ENCODE measurements around the gene CYBB.

The CYBB gene

DNA sequence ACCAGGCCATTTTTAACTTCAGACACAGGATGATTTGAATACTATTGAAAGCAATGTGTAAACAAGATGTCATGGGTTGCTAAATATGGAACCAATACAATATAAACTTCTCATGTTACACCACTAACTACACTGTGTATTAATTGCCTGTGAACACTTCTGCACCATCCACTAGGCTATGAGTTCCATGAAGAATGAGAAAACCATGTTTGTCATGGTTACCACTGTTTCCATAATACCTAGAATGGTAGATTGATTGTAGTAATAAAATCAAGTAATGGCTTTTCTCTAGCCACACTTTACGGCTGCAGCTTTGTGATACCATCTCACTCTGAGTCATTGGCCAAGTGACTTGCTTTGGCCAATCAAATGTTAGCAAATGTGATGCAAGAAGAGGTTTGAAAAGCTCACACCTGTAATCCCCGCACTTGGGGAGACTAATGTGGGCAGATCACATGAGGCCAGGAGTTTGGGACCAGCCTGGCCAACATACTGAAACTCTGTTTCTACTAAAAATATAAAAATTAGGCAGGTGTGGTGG, 19.9 kb upstream of the CYBB start:
- H3K4me2 ChIP-seq (ENCODE audit: low read depth, low read length, poor library complexity, severe bottlenecking): no peak overlapping the region
- H3K4me3 ChIP-seq (ENCODE audit: insufficient read depth, low read length, poor library complexity, severe bottlenecking): no peak overlapping the region
- no peaks in the 10 kb centered on the region for H3K36me3 ChIP-seq (ENCODE audit: low read length)
- no peak overlapping the region for H3K27ac ChIP-seq (ENCODE audit: low read depth, low read length)
- 0 out of 2 replicates have a peak, but pooled peaks cover 2% of the 10 kb centered on the region for H3F3A ChIP-seq (ENCODE audit: insufficient read depth)
- H3K79me2 ChIP-seq (ENCODE audit: insufficient read depth, low read length): no peaks in the 10 kb centered on the region
- H3K9ac ChIP-seq (ENCODE audit: low read length): no peak overlapping the region
- no peak overlapping the region for H2AFZ ChIP-seq (ENCODE audit: low read depth, low read length, severe bottlenecking)
- no peak for TF ChIP-seq EZH2phosphoT487 (conservative IDR thresholded peaks at IDR 0.05; ENCODE audit: low read length)
- TF ChIP-seq, protein P1, sequence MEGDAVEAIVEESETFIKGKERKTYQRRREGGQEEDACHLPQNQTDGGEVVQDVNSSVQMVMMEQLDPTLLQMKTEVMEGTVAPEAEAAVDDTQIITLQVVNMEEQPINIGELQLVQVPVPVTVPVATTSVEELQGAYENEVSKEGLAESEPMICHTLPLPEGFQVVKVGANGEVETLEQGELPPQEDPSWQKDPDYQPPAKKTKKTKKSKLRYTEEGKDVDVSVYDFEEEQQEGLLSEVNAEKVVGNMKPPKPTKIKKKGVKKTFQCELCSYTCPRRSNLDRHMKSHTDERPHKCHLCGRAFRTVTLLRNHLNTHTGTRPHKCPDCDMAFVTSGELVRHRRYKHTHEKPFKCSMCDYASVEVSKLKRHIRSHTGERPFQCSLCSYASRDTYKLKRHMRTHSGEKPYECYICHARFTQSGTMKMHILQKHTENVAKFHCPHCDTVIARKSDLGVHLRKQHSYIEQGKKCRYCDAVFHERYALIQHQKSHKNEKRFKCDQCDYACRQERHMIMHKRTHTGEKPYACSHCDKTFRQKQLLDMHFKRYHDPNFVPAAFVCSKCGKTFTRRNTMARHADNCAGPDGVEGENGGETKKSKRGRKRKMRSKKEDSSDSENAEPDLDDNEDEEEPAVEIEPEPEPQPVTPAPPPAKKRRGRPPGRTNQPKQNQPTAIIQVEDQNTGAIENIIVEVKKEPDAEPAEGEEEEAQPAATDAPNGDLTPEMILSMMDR (IDR thresholded peaks at IDR 0.05; ENCODE audit: insufficient read depth, low read length, poor library complexity, severe bottlenecking): no peak
- no peaks in the 10 kb centered on the region for H3K9me2 ChIP-seq (replicated peaks; ENCODE audit: insufficient read depth, low read length)
- H4K20me1 ChIP-seq (ENCODE audit: low read depth, low read length): no peaks in the 10 kb centered on the region
- no peaks in the 10 kb centered on the region for H3K27me3 ChIP-seq (ENCODE audit: low read length)
- H3K9me3 ChIP-seq (ENCODE audit: insufficient read depth, low read length): no peaks in the 10 kb centered on the region

DNA sequence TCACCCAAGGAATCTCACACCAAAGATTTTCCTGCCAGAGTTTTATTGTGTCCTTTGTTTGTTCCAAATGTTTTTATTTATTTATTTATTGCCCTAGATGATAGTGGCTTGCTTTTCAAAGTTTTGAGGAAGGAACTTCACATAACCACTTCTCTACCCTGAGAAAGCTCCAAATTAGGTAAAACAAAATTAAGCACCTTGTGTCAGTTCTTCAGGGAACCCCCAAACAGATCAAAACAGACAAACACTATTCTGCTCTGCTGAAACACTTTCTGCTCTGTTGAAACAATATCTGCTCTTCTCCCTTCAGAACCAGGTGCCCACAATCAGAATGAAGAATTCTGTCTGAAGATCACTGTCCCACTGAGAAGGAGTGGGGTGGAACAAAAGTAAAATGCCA, 16.5 kb upstream of the CYBB start:
- 0 out of 2 replicates have a peak overlapping the region, but pooled peaks have one; percentile 11 for H3K27ac ChIP-seq (ENCODE audit: low read depth, low read length)
- no peak overlapping the region for H3K4me2 ChIP-seq (ENCODE audit: low read depth, low read length, poor library complexity, severe bottlenecking)
- no peak for TF ChIP-seq EZH2phosphoT487 (conservative IDR thresholded peaks at IDR 0.05; ENCODE audit: low read length)
- TF ChIP-seq, protein P1 (IDR thresholded peaks at IDR 0.05; ENCODE audit: insufficient read depth, low read length, poor library complexity, severe bottlenecking): no peak

DNA sequence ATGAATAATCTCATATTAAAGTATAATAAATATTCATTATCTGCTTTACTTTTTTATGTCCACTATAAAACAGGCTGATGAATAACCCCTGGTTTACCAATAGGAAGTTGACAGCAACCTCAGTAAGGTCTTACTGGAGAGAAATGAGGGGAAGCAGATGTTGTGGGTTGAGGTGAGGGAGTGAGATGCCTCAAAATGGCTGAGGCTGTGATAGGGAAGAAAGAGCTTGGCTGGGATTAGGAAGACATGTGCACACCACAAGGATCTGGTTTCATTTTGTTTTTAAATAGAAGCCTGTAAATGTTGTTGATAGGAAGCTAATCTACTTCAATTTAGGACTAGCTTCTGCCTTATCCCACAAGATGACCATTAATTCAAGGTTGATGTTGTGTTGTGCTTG, 14.4 kb upstream of the CYBB start:
- Histone ChIP-seq H3K36me3 (ENCODE audit: low read length) (no peaks in the 10 kb centered on the region), H2AFZ (ENCODE audit: low read depth, low read length, severe bottlenecking) (no peak overlapping the region), H3K9me2 (replicated peaks; ENCODE audit: insufficient read depth, low read length) (no peaks in the 10 kb centered on the region), H4K20me1 (ENCODE audit: low read depth, low read length) (no peaks in the 10 kb centered on the region), H3K9me3 (ENCODE audit: insufficient read depth, low read length) (no peaks in the 10 kb centered on the region), H3K79me2 (ENCODE audit: insufficient read depth, low read length) (no peaks in the 10 kb centered on the region), H3F3A (ENCODE audit: insufficient read depth) (no peaks in the 10 kb centered on the region), H3K27me3 (ENCODE audit: low read length) (no peaks in the 10 kb centered on the region), H3K27ac (ENCODE audit: low read depth, low read length) (no peak overlapping the region), H3K9ac (ENCODE audit: low read length) (no peak overlapping the region), H3K4me3 (ENCODE audit: insufficient read depth, low read length, poor library complexity, severe bottlenecking) (no peak overlapping the region), H3K4me2 (ENCODE audit: low read depth, low read length, poor library complexity, severe bottlenecking) (no peak overlapping the region)
- TF ChIP-seq, protein P1 (IDR thresholded peaks at IDR 0.05; ENCODE audit: insufficient read depth, low read length, poor library complexity, severe bottlenecking): no peak
- TF ChIP-seq EZH2phosphoT487 (conservative IDR thresholded peaks at IDR 0.05; ENCODE audit: low read length): no peak

More for the DNA sequence above, 16.5 kb upstream of the CYBB start:
- no peak overlapping the region for H3K9ac ChIP-seq (ENCODE audit: low read length)
- no peak overlapping the region for H3K4me3 ChIP-seq (ENCODE audit: insufficient read depth, low read length, poor library complexity, severe bottlenecking)
- peak overlapping the region; percentile 45 for H2AFZ ChIP-seq (ENCODE audit: low read depth, low read length, severe bottlenecking)
- H3F3A ChIP-seq (ENCODE audit: insufficient read depth): no peaks in the 10 kb centered on the region
- no peaks in the 10 kb centered on the region for H3K9me3 ChIP-seq (ENCODE audit: insufficient read depth, low read length)
- H3K27me3 ChIP-seq (ENCODE audit: low read length): no peaks in the 10 kb centered on the region
- no peaks in the 10 kb centered on the region for H4K20me1 ChIP-seq (ENCODE audit: low read depth, low read length)
- no peaks in the 10 kb centered on the region for H3K9me2 ChIP-seq (replicated peaks; ENCODE audit: insufficient read depth, low read length)
- no peaks in the 10 kb centered on the region for H3K79me2 ChIP-seq (ENCODE audit: insufficient read depth, low read length)
- no peaks in the 10 kb centered on the region for H3K36me3 ChIP-seq (ENCODE audit: low read length)

Data from SU-DHL-6 (cell line).